B cell (primary cell): ENCODE data around the gene FAM217B.

Source experiments
- EZH2 ChIP-seq: IDR thresholded peaks from 2 replicates; pipeline ENCODE4 v1.6.1; 2012; ENCODE audit warnings: borderline replicate concordance, low read depth, mild to moderate bottlenecking, moderate library complexity, low read length; ENCODE audit not compliant: insufficient read depth, poor library complexity, severe bottlenecking
- TF ChIP-seq, protein P1 (sequence below): fragments of 200-600 bp; IDR thresholded peaks from one replicate; pipeline ENCODE4 v1.8.0; 2022; ENCODE audit warnings: antibody characterized with exemption, mild to moderate bottlenecking

DNA sequence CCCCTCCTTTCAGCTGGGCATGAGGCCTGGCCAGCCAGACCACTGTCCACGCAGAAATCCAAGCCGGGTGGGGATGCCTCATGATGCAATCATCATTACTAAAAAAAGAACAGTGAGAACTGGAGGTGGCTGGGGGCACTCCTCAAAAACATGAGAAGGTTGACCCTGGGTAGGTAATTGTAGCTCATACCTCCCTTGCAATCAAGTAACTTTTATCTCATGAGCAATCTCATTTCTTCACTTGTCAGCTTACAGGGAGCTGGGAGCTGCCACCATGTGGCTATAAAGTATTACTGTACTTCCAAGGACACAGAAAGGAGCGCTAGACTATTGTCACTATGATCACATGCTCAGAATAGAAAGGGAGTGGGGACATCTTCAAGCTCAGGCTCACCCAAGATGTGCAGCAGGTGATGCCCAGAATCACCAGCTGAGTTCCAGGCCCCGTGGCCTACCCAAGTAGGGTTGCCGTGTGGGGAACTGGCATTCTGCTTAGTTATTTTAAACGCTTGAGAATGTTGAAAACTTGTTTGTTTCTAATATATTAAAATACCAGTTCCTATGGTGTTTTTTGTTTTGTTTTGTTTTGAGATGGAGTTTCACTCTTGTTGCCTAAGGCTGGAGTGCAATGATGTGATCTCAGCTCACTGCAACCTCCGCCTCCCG is 15.1 kb downstream of the FAM217B start:
- TF ChIP-seq, protein P1, sequence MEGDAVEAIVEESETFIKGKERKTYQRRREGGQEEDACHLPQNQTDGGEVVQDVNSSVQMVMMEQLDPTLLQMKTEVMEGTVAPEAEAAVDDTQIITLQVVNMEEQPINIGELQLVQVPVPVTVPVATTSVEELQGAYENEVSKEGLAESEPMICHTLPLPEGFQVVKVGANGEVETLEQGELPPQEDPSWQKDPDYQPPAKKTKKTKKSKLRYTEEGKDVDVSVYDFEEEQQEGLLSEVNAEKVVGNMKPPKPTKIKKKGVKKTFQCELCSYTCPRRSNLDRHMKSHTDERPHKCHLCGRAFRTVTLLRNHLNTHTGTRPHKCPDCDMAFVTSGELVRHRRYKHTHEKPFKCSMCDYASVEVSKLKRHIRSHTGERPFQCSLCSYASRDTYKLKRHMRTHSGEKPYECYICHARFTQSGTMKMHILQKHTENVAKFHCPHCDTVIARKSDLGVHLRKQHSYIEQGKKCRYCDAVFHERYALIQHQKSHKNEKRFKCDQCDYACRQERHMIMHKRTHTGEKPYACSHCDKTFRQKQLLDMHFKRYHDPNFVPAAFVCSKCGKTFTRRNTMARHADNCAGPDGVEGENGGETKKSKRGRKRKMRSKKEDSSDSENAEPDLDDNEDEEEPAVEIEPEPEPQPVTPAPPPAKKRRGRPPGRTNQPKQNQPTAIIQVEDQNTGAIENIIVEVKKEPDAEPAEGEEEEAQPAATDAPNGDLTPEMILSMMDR = no peak
- no peak for TF ChIP-seq EZH2
